NCI-H510A (cell line): ENCODE measurements around the gene OR5K4.
"Not testable (repeated sequence)": the region's sequence is repeated elsewhere in the genome, so short reads cannot be mapped to it uniquely, and the experiment has no call there.

Source experiments
- DNase-seq: peaks from one replicate; lab custom pipeline; 2025; lab: John Stamatoyannopoulos, UW

OR5K4 gene

DNA sequence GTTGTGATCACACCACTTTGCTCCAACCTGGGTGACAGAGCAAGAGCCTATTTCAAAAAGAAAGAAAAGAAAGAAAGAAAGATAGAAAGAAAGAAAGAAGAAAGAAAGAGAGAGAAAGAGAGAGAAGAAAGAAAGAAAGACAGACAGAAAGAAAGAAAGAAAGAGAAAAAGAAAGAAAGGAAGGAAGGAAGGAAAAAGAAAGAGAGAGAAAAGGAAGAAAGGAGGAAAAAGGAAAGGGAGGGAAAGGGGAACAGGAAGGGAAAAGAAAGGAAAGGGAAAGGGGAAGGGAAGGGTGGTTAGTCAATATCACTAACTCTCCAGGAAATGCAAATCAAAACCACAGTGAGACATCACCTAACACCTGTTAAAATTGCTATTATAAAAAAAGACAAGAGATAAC lies 18.2 kb downstream of the OR5K4 start:
- DNase-seq: no peak

DNA sequence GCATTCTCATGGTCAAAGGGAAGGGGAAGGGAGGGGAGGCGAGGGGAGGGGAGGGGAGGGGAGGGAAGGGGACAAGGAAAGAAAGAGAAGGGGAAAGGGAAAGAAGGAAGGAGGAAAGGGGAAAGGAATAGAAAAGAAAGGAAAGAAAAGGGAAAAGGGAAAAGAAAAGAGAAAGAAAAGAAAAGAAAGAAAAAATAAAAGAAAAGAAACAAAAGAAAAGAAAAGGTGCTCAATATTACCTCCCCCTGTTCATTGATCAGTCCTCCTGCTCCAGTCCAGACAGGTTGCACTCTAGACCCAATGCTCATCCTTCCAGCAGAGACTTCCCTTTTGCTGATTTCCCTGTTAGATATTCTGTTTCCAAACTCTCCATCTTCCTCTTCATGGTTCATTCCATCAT lies 18.8 kb downstream of the OR5K4 start:
- no peak for DNase-seq

DNA sequence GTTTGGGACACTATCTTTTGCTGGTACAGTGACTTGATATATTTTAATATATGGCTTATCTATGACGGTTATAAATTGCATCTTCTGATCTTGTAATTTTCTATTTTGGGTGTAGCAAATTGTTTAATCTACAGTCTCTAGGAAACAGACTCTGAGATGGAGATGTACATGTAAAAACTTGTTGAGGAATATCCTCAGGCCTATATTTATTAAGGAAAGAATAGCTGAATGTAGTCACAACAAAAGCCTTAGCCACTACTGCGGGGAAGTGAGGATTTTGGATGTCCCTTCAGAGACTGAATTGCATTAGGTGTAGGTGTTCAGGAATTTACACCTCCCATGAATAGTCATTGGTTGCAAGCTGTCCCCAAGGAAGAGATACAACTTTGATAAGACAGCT lies 23.0 kb downstream of the OR5K4 start:
- DNase-seq: no peak

DNA sequence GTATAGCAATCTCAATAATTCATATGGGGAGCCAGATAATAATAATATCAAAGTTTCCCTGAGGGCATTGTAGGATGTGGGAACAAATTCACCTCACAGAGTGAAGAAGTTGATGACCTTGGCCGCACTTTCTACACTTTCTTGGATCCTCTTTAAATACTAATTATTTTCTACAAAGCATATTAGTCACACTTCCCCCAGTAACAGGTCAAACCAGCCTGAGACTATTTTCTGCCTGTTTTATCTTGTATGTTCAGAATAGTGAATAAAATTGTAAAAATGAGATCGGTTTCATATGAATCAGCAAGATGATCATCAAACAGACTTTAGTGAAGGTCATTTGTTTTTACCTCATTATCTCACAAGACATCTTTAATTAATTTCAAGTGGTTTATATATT lies 34.5 kb downstream of the OR5K4 start:
- no peak for DNase-seq

DNA sequence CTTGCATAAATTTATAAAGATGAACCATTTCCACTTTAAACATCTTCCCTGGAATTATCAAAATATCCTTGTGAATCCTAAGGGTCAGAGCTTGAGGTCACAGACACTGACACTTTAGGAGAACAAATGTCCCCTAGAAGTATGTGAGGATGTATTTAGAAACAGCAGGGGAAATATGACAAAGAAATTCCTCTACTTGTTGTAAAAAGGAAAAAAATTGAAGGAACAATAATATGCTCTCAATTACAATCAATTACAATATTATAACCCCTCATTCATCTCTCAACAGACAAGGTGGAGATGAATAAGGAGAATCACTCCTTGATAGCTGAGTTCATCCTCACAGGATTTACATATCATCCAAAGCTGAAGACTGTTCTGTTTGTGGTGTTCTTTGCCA lies 36.7 kb downstream of the OR5K4 start, which contains the start of gene OR5K3:
Gene OR5K3 (plus strand): TSS at position 301 of the 400 bp plus-strand sequence. CDS start 0 bp downstream, at position 301.
- no peak for DNase-seq

DNA sequence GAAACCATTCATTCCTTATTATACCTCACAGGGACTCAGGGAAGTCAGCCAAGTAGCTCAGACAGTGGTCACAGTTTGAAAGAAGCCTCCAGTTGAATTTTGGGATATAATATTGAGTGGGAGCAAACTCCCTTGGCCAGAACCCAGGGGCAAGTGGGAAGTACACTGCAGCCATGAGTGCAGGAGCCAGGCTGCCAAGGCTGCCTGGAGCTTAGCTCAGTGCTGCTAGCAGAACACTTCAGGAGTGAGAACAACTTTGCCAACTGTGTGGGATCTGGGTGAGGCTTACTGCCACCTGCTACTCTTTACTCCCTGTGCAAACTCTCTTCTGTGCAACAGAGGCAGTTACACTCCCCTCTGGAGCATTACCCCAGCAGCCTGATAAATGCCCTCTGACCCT lies 41.4 kb downstream of the OR5K4 start:
- DNase-seq: no peak

DNA sequence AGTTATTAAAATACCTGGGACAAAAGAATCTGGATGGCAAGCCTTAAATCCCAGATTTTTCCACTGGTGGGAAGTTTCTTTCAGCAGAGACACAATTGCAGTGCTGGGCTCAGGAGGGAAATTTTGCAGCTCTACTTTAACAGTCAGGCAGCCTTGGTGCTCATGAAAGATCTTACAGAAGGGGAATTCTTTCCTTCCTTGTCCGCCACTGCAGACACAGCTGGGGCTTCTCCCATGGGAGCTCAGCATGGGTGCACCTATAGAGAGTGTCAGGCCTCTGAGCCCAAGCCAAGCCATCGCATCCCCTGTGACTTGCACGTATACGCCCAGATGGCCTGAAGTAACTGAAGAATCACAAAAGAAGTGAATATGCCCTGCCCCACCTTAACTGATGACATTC lies 42.8 kb downstream of the OR5K4 start:
- DNase-seq: not testable (repeated sequence)

DNA sequence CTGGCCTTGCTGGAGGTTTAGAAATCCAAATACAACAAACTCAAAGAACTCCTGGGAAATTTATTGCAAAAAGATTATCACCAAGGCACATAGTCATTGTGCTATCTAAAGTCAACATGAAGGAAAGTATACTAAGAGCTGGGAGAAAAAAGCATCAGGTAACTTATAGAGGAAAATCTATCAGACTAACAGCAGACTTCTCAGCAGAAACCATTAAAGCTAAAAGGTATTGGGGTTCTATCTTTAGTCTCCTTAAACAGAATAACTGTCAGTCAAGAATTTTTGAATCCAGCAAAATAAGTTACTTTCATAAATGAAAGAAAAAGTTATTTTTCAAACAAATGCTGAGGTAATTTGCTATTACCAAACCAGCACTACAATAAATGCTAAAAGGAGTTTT lies 44.9 kb downstream of the OR5K4 start:
- DNase-seq: no peak

DNA sequence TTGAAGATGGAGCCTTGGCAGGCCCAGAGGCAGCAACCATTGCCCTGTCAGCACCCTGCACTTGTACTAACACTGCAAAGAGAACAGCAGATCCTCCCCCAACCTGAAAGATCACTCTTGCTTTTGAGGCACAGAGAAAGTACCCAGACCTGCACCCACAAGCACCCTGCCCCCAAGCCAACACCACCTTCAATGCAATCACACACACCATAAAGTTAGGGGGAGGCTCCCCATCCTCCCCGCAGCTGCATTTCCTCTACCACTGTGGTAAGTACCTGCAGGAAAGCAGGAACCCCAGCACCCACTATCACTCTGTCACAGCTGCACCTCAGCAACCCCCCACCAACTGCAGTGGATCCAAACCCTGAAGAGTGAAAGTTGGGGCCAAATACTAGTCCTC lies 48.9 kb downstream of the OR5K4 start:
- DNase-seq: no peak

DNA sequence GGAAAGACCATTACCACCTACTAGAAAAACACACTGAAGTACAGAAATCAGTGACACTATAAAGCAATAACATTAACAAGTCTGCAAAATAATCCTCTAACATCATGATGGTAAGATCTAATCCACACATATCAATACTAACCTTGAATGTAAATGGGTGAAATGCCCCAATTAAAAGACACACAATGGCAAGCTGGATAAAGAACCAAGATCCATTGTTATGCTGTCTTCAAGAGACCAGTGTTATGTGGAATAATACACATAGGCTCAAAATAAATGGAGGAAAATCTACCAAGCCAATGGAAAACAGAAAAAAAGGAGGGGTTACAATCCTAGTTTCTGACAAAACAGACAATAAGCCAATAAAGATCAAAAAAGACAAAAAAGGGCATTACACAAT lies 50.4 kb downstream of the OR5K4 start:
- no peak for DNase-seq
